Measurements from ENCODE around the gene NUDT5.
A peak's percentile ranks its signal among the peaks of the same experiment; 100 is the strongest.
"Not testable (repeated sequence)": the region's sequence is repeated elsewhere in the genome, so short reads cannot be mapped to it uniquely, and the experiment has no call there.

Gene NUDT5

DNA sequence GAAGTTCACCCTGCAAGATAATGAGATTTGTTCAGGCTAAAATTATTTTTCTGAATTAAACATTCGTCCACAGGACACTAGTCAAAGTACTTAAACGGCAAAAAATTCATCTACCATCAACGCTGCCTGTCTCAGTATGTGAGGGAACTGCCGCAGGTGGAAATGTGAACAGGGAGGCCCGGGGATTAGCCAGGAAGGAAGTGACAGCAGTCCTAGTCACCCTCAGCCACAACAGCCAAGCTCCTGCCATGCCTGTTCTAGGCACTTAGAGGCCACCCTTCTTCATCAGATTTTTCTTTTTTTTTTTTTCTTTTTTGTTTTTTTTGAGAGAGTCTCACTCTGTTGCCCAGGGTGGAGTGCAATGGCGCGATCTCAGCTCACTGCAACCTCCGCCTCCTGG is 9.4 kb downstream of the NUDT5 start:
- in situ Hi-C loops (cut with MboI; ENCODE audit: low pct_unique_long_range_greater_than_20kb, low sequenced_read_pairs, unreplicated experiment) = no loop called here
- DNase-seq (ENCODE audit: low spot score) = no peak
- no peak for TF ChIP-seq CTCF (IDR thresholded peaks at IDR 0.05; ENCODE audit: extremely low read depth, insufficient read depth, missing control alignments)

GRCh38 chr10:12184165-12184564 is 11.5 kb downstream of the NUDT5 start:
- in situ Hi-C loops (cut with MboI; ENCODE audit: low pct_unique_long_range_greater_than_20kb, low sequenced_read_pairs, unreplicated experiment) = no loop called here
- no peak for DNase-seq (ENCODE audit: low spot score)
- no peak for TF ChIP-seq CTCF (IDR thresholded peaks at IDR 0.05; ENCODE audit: extremely low read depth, insufficient read depth, missing control alignments)

- in situ Hi-C loops (cut with MboI; ENCODE audit: low pct_unique_long_range_greater_than_20kb, low sequenced_read_pairs, unreplicated experiment) = no loop called here
- TF ChIP-seq CTCF (IDR thresholded peaks at IDR 0.05; ENCODE audit: extremely low read depth, insufficient read depth, missing control alignments) = no peak
- peak; percentile 48 for DNase-seq (ENCODE audit: low spot score)
These were observed 14.5 kb downstream of the NUDT5 start for GRCh38 chr10:12181065-12181775.

GRCh38 chr10:12180221-12180974 is 15.3 kb downstream of the NUDT5 start:
- in situ Hi-C loops (cut with MboI; ENCODE audit: low pct_unique_long_range_greater_than_20kb, low sequenced_read_pairs, unreplicated experiment) = no loop called here
- DNase-seq (ENCODE audit: low spot score) = no peak
- TF ChIP-seq CTCF (IDR thresholded peaks at IDR 0.05; ENCODE audit: extremely low read depth, insufficient read depth, missing control alignments) = no peak

DNA sequence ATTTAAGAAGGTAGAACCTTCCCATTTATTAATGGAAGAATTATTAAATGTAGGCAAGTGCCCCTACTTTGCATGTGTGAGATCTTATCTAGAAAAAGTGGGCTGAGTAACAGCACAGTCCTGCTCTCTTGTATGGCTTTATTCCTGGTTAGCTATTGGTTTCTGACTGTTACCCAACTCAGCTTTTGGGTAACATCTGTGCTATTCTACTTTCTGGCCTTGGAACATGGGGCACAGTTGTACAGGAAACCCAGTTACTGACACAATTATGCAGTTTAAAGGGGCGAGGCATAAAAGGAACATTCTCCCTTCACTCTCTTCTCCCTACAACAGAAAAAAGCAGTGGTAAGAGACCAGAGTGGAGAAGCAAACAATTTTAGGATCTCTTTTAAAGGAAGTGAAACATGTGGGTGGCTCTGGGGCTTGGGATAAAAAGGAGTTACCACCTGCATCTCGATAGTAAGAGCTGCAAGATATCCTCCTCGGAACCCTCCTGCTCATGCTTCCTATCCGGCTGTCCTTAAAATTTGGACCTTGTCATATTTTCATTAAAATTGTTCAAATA is 16.0 kb downstream of the NUDT5 start:
- in situ Hi-C loops (cut with MboI; ENCODE audit: low pct_unique_long_range_greater_than_20kb, low sequenced_read_pairs, unreplicated experiment) = no loop called here
- TF ChIP-seq CTCF (IDR thresholded peaks at IDR 0.05; ENCODE audit: extremely low read depth, insufficient read depth, missing control alignments) = no peak
- DNase-seq (ENCODE audit: low spot score) = no peak

DNA sequence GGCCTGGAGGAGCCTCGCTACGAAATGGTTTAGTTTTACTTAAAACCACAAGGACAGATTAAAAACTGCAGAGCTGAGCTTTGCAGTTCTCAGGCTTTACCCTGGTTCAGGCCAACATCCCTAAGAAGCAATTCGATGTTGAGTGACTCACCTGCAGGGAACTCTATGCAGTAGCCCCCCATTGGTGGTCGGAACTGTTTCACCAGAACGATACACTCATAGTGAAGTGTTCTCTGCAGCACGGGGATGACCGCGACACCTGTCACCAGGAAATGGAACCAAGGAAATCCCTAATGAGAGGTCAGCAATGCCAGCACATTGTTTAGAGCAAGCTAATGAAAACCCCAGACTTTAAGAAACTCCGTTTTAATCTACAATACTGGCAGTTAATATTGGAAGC is 18.0 kb downstream of the NUDT5 start:
- DNase-seq (ENCODE audit: low spot score) = no peak
- TF ChIP-seq CTCF (IDR thresholded peaks at IDR 0.05; ENCODE audit: extremely low read depth, insufficient read depth, missing control alignments) = no peak
- in situ Hi-C loops (cut with MboI; ENCODE audit: low pct_unique_long_range_greater_than_20kb, low sequenced_read_pairs, unreplicated experiment) = no loop called here

- in situ Hi-C loops (cut with MboI; ENCODE audit: low pct_unique_long_range_greater_than_20kb, low sequenced_read_pairs, unreplicated experiment); DNase-seq (ENCODE audit: low spot score): not testable (repeated sequence)
These were observed 24.2 kb downstream of the NUDT5 start for GRCh38 chr10:12171512-12171911.
